A549 (cell line): ENCODE results near the gene PRKCE. TPM values are rescaled to one million over a fixed set of nuclear protein-coding genes. Genes with fewer than 3 reads are reported as not detected.

Experiments
- ATAC-seq, 2 experiments: fragments of 200-7000 bp in 1 of 2; fragments of >200 bp in 1 of 2; cut with Nextera tagmentation in 1 of 2; cut with Tn5 transposase in 1 of 2; 3 replicates each; pipeline versions ENCODE4 v1.8.0 to v1.9.1; 2018 to 2020; ENCODE audit warnings: mild to moderate bottlenecking in 1 of 2, moderate library complexity in 1 of 2
- CTCF ChIA-PET: fragments of 300-600 bp; sonication (Branson Sonifier 250); formaldehyde crosslinking; extraction: SDS; loops from one replicate; lab custom pipeline; 2021; ENCODE audit warnings: antibody characterized with exemption, inconsistent platforms; lab: Yijun Ruan, JAX
- POLR2A ChIA-PET: fragments of 350-600 bp; formaldehyde crosslinking; extraction: SDS; loops from one replicate; lab custom pipeline; 2021; ENCODE audit warnings: antibody characterized with exemption, inconsistent platforms; lab: Yijun Ruan, JAX
- DNase-seq, 2 experiments: peaks; one replicate each; pipeline versions ENCODE4 v3.0.0 to v3.0.0-alpha.2; 2011 to 2016; ENCODE audit warnings: low read depth in 1 of 2, low spot score in 1 of 2
- FAIRE-seq: peaks from 2 replicates; lab custom pipeline; 2011; peaks lifted over from hg19 to GRCh38; lab: Jason Lieb, UNC
- H3K27ac ChIP-seq, 2 experiments: fragments of >200 bp; sonication (Bioruptor Twin); formaldehyde crosslinking; 3 replicates each; pipeline ENCODE4 v1.5.1; 2016 to 2017
- H3K4me1 ChIP-seq: fragments of >200 bp; sonication (Bioruptor Twin); formaldehyde crosslinking; 3 replicates; pipeline ENCODE4 v1.6.1; 2016
- H3K4me2 ChIP-seq: fragments of >200 bp; sonication (Bioruptor Twin); formaldehyde crosslinking; 3 replicates; pipeline ENCODE4 v1.6.1; 2016
- H3K4me3 ChIP-seq: fragments of >200 bp; sonication (Bioruptor Twin); formaldehyde crosslinking; 3 replicates; pipeline ENCODE4 v1.5.1; 2016
- H3K9me3 ChIP-seq: fragments of >200 bp; sonication (Bioruptor Twin); formaldehyde crosslinking; 3 replicates; pipeline ENCODE4 v1.6.1; 2016
- CBX8 ChIP-seq: fragments of 200-600 bp; sonication (generic); IDR thresholded peaks from 2 replicates; pipeline ENCODE4 v1.6.1; 2016
- CHD4 ChIP-seq: fragments of 200-600 bp; sonication (generic); IDR thresholded peaks from 2 replicates; pipeline ENCODE4 v1.6.1; 2016; ENCODE audit warnings: antibody characterized with exemption, mild to moderate bottlenecking, borderline replicate concordance
- EHF ChIP-seq: fragments of 250-450 bp; sonication (Bioruptor Pico); IDR thresholded peaks from 2 replicates; pipeline ENCODE4 v1.5.0; 2020; ENCODE audit warnings: mild to moderate bottlenecking
- EHMT2 ChIP-seq: fragments of 200-600 bp; sonication (generic); IDR thresholded peaks from 2 replicates; pipeline ENCODE4 v1.6.1; 2016; ENCODE audit warnings: antibody characterized with exemption, low read depth, mild to moderate bottlenecking, moderate library complexity
- GATA3 ChIP-seq: IDR thresholded peaks from 2 replicates; pipeline ENCODE4 v1.6.1; 2012; ENCODE audit warnings: borderline replicate concordance
- HDAC2 ChIP-seq: fragments of 200-600 bp; sonication (generic); IDR thresholded peaks from 2 replicates; pipeline ENCODE4 v1.6.1; 2016
- HOXA7 ChIP-seq: fragments of 250-450 bp; sonication (Bioruptor Pico); IDR thresholded peaks from 2 replicates; pipeline ENCODE4 v1.5.0; 2020; ENCODE audit warnings: mild to moderate bottlenecking, moderate library complexity
- HOXB5 ChIP-seq: fragments of 250-450 bp; sonication (Bioruptor Pico); IDR thresholded peaks from 2 replicates; pipeline ENCODE4 v1.5.0; 2020; ENCODE audit warnings: mild to moderate bottlenecking, moderate library complexity
- MAFK ChIP-seq: fragments of 450-650 bp; IDR thresholded peaks from 2 replicates; pipeline ENCODE4 v1.6.1; 2014; ENCODE audit not compliant: partially characterized antibody
- MAZ ChIP-seq: fragments of 150-350 bp; IDR thresholded peaks from 2 replicates; pipeline ENCODE4 v1.6.1; 2014; ENCODE audit warnings: antibody characterized with exemption, low read depth, low read length, borderline replicate concordance
- MYC ChIP-seq: IDR thresholded peaks from 2 replicates; pipeline ENCODE4 v1.6.1; 2012; ENCODE audit warnings: mild to moderate bottlenecking, inconsistent platforms, low read length, improper control_type of control experiment, borderline replicate concordance
- POLR2A ChIP-seq: IDR thresholded peaks from 2 replicates; pipeline ENCODE4 v1.6.1; 2012; ENCODE audit warnings: mild to moderate bottlenecking, low read length
- POLR2AphosphoS2 ChIP-seq: conservative IDR thresholded peaks from 2 replicates; pipeline ENCODE4 v1.6.1; 2012; ENCODE audit warnings: low read length, improper control_type of control experiment, inconsistent platforms
- RFX5 ChIP-seq: fragments of 450-650 bp; IDR thresholded peaks from 2 replicates; pipeline ENCODE4 v1.7.1; 2014; ENCODE audit warnings: antibody characterized with exemption, mild to moderate bottlenecking, moderate library complexity
- SREBF2 ChIP-seq: fragments of 450-650 bp; IDR thresholded peaks from 2 replicates; pipeline ENCODE4 v1.6.1; 2014; ENCODE audit warnings: mild to moderate bottlenecking, moderate library complexity
- TFCP2L1 ChIP-seq: fragments of 250-450 bp; sonication (Bioruptor Pico); IDR thresholded peaks from 2 replicates; pipeline ENCODE4 v1.5.0; 2021; ENCODE audit warnings: mild to moderate bottlenecking
- TP53 ChIP-seq: fragments of 250-450 bp; sonication (Bioruptor Pico); IDR thresholded peaks from 2 replicates; pipeline ENCODE4 v1.5.0; 2021; ENCODE audit warnings: mild to moderate bottlenecking, moderate library complexity
- ZC3H11A ChIP-seq: fragments of 450-650 bp; IDR thresholded peaks from 2 replicates; pipeline ENCODE4 v1.6.1; 2014; ENCODE audit warnings: antibody characterized with exemption, mild to moderate bottlenecking
- WGBS: methylation state at CpG from one replicate; pipeline ENCODE4 v1.1.6; 2017; ENCODE audit errors: missing lambda C conversion rate; 5-methylcytosine and 5-hydroxymethylcytosine counted together
- polyA plus RNA-seq, 4 experiments: library from polyadenylated mRNA; depleted of rRNA in 3 of 4; stranded (reverse); fragments of >200 nt; fragmentation: RNase III in 1 of 4; extraction: RNeasy Plus Mini Kit Qiagen cat#74134 plus additional on column Dnase treatment in 1 of 4; gene quantifications; 2 replicates in 3 of 4; 3 replicates in 1 of 4; pipeline ENCODE4 v1.2.3, GENCODE V29; 2011 to 2017
- TF ChIP-seq, protein P1 (sequence below): IDR thresholded peaks from 2 replicates; pipeline ENCODE4 v1.6.1; 2012; ENCODE audit warnings: low read depth, borderline replicate concordance
- TF ChIP-seq, protein P2 (sequence below): IDR thresholded peaks from 2 replicates; pipeline ENCODE4 v1.6.1; 2012
- TF ChIP-seq, protein P3 (sequence below): fragments of 250-450 bp; sonication (Bioruptor Pico); IDR thresholded peaks from 2 replicates; pipeline ENCODE4 v1.5.0; 2021; ENCODE audit warnings: mild to moderate bottlenecking, moderate library complexity, borderline replicate concordance
- TF ChIP-seq, protein P4 (sequence below): fragments of 450-650 bp; IDR thresholded peaks from 2 replicates; pipeline ENCODE4 v1.6.1; 2014; ENCODE audit warnings: antibody characterized with exemption
- TF ChIP-seq, protein P5 (sequence below): fragments of 200-600 bp; sonication (generic); IDR thresholded peaks from 2 replicates; pipeline ENCODE4 v1.6.1; 2016; ENCODE audit warnings: antibody characterized with exemption, mild to moderate bottlenecking, moderate library complexity

PRKCE gene
- polyA plus RNA-seq, 2 of the 4 experiments (the other 2 are of a cell fraction) = 11.5 to 12.0 TPM

DNA sequence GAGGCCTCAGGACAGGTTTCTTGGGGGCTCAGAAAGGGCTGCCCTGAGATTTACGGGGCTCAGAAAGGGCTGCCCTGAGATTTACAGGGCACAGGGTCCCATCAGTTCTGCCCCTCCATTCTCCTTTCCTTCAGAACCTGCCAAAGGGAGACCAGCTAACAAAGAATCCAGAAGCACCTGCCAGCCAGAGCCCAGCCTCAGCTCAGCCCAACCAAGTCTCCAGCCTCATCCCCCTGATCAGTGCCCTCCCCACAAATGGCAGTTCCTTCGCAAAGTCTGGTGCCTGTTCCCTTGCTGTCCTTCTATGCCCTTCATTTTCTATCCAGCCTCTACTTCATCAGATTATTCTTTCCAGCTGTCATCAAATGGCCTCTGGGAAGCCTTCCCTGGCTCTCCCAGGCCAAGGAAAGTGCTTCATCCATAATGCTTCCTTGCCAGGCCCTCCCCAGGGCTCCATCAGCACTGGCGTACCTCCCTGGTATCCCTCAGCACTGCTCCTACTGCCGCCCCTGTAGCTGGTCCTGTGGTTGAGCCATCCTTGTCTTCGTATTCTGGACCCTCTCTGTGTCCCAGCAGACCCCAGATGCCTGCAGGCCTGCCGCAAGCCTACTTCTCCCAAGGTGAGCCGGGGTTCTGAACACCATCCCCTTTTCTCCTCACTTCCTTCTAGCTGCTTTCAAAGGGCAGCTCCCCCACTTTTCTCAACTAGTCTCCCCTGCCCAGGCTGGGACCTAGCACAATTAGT lies 549.6 kb downstream of the PRKCE start:
- ATAC-seq = no peak
- CTCF ChIA-PET = interaction anchor here (0.6 to 3.9 kb wide), 5 partner anchors 12 to 138 kb away, joined by 3 to 17 read pairs (median 3); no protein-coding TSS in a partner anchor

DNA sequence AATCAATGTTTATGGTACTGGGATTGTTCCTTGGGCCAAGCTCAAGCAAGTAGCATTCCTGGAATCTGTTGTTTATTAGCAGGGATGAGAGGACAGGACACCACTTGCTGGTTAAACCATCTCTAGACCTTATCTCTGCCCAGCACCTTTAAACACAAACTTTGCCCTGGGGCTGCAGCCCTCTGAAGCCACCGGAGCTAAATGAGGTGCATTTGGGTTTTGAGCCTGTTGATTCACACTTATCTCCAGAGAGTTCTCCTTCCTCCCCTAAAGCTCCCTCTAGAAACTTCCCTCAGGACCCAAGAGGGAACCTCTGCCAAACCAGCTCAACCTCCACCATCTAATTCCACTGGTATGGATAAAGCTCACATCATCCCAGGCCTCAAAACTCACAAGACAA lies 551.0 kb downstream of the PRKCE start:
- no peak overlapping the region for H3K4me3 ChIP-seq
- H3K27ac ChIP-seq = no peak overlapping the region
- FAIRE-seq = no peak
- CTCF ChIA-PET = interaction anchor here (0.6 to 3.9 kb wide), 7 partner anchors 20 to 157 kb away, joined by 3 to 17 read pairs (median 3); no protein-coding TSS in a partner anchor
- H3K4me1 ChIP-seq = no peaks in the 10 kb centered on the region
- no peak for DNase-seq
- 89% methylated on average over 1 of the region's 1 CpG for WGBS
- H3K4me2 ChIP-seq = no peak overlapping the region
- POLR2A ChIA-PET = no interaction called here
- H3K9me3 ChIP-seq = peaks cover 10% of the 10 kb centered on the region
- TF ChIP-seq SREBF2 = no peak
- TF ChIP-seq, protein P1, sequence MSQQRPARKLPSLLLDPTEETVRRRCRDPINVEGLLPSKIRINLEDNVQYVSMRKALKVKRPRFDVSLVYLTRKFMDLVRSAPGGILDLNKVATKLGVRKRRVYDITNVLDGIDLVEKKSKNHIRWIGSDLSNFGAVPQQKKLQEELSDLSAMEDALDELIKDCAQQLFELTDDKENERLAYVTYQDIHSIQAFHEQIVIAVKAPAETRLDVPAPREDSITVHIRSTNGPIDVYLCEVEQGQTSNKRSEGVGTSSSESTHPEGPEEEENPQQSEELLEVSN = no peak
- TF ChIP-seq HOXB5 (CRISPR knock-in tag) = no peak
- no peak for TF ChIP-seq TFCP2L1 (CRISPR knock-in tag)
- TF ChIP-seq, protein P2, sequence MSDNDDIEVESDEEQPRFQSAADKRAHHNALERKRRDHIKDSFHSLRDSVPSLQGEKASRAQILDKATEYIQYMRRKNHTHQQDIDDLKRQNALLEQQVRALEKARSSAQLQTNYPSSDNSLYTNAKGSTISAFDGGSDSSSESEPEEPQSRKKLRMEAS = no peak
- no peak for TF ChIP-seq EHF (CRISPR knock-in tag)
- no peak for TF ChIP-seq MAFK
- TF ChIP-seq GATA3 = no peak
- no peak for TF ChIP-seq MYC
- TF ChIP-seq, protein P3, sequence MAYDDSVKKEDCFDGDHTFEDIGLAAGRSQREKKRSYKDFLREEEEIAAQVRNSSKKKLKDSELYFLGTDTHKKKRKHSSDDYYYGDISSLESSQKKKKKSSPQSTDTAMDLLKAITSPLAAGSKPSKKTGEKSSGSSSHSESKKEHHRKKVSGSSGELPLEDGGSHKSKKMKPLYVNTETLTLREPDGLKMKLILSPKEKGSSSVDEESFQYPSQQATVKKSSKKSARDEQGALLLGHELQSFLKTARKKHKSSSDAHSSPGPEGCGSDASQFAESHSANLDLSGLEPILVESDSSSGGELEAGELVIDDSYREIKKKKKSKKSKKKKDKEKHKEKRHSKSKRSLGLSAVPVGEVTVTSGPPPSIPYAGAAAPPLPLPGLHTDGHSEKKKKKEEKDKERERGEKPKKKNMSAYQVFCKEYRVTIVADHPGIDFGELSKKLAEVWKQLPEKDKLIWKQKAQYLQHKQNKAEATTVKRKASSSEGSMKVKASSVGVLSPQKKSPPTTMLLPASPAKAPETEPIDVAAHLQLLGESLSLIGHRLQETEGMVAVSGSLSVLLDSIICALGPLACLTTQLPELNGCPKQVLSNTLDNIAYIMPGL (CRISPR knock-in tag) = no peak
- TF ChIP-seq EHMT2 = no peak
- TF ChIP-seq, protein P4, sequence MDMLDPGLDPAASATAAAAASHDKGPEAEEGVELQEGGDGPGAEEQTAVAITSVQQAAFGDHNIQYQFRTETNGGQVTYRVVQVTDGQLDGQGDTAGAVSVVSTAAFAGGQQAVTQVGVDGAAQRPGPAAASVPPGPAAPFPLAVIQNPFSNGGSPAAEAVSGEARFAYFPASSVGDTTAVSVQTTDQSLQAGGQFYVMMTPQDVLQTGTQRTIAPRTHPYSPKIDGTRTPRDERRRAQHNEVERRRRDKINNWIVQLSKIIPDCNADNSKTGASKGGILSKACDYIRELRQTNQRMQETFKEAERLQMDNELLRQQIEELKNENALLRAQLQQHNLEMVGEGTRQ = no peak
- no peak for TF ChIP-seq CHD4
- TF ChIP-seq POLR2A = no peak
- TF ChIP-seq ZC3H11A = no peak
- no peak for TF ChIP-seq CBX8
- TF ChIP-seq HOXA7 (CRISPR knock-in tag) = no peak
- TF ChIP-seq, all 56 proteins: peak for 0
- ATAC-seq = no peak

More for the DNA sequence above, 549.6 kb downstream of the PRKCE start:
- H3K4me1 ChIP-seq = no peaks in the 10 kb centered on the region
- no peak for DNase-seq
- H3K27ac ChIP-seq = no peak overlapping the region
- TF ChIP-seq TP53 (CRISPR knock-in tag) (no peak), ZC3H11A (no peak), CBX8 (no peak), TFCP2L1 (CRISPR knock-in tag) (no peak), HOXB5 (CRISPR knock-in tag) (no peak), MAZ (no peak), HDAC2 (no peak), POLR2AphosphoS2 (no peak), RFX5 (no peak)
- TF ChIP-seq, protein P5, sequence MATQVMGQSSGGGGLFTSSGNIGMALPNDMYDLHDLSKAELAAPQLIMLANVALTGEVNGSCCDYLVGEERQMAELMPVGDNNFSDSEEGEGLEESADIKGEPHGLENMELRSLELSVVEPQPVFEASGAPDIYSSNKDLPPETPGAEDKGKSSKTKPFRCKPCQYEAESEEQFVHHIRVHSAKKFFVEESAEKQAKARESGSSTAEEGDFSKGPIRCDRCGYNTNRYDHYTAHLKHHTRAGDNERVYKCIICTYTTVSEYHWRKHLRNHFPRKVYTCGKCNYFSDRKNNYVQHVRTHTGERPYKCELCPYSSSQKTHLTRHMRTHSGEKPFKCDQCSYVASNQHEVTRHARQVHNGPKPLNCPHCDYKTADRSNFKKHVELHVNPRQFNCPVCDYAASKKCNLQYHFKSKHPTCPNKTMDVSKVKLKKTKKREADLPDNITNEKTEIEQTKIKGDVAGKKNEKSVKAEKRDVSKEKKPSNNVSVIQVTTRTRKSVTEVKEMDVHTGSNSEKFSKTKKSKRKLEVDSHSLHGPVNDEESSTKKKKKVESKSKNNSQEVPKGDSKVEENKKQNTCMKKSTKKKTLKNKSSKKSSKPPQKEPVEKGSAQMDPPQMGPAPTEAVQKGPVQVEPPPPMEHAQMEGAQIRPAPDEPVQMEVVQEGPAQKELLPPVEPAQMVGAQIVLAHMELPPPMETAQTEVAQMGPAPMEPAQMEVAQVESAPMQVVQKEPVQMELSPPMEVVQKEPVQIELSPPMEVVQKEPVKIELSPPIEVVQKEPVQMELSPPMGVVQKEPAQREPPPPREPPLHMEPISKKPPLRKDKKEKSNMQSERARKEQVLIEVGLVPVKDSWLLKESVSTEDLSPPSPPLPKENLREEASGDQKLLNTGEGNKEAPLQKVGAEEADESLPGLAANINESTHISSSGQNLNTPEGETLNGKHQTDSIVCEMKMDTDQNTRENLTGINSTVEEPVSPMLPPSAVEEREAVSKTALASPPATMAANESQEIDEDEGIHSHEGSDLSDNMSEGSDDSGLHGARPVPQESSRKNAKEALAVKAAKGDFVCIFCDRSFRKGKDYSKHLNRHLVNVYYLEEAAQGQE = no peak
- TF ChIP-seq, protein P3 (CRISPR knock-in tag) = no peak
- peaks cover 10% of the 10 kb centered on the region for H3K9me3 ChIP-seq
- H3K4me2 ChIP-seq = no peak overlapping the region
- no peak for FAIRE-seq
- no peak overlapping the region for H3K4me3 ChIP-seq
- 80% methylated on average over 7 of the region's 7 CpGs for WGBS
- POLR2A ChIA-PET = no interaction called here
